Lower lobe of right lung (tissue), 2 donors: Measurements from ENCODE around the gene HTT. TPM values are rescaled to one million over a fixed set of nuclear protein-coding genes. Genes with fewer than 3 reads are reported as not detected.

Source experiments
- ATAC-seq, 2 donors: fragments of 200-7000 bp; cut with Tn5 transposase; one replicate each; pipeline ENCODE4 v1.9.1; 2020 to 2022; ENCODE audit warnings: mild to moderate bottlenecking in 2 of 2, moderate library complexity in 2 of 2
- DNase-seq: peaks from one replicate; pipeline ENCODE4 v3.0.0-alpha.2; 2020
- H3K27ac ChIP-seq: fragments of 200-600 bp; one replicate; pipeline ENCODE4 v1.8.0; 2022
- H3K27me3 ChIP-seq: fragments of 200-600 bp; one replicate; pipeline ENCODE4 v1.8.0; 2022; ENCODE audit warnings: low read depth
- H3K36me3 ChIP-seq: fragments of 200-600 bp; one replicate; pipeline ENCODE4 v1.8.0; 2022; ENCODE audit warnings: mild to moderate bottlenecking
- H3K4me1 ChIP-seq: fragments of 200-600 bp; one replicate; pipeline ENCODE4 v1.8.0; 2022
- H3K4me3 ChIP-seq: fragments of 200-600 bp; one replicate; pipeline ENCODE4 v1.8.0; 2022; ENCODE audit warnings: mild to moderate bottlenecking
- H3K9me3 ChIP-seq: fragments of 200-600 bp; one replicate; pipeline ENCODE4 v1.8.0; 2022
- CTCF ChIP-seq: fragments of 200-600 bp; IDR thresholded peaks from one replicate; pipeline ENCODE4 v1.8.0; 2022; ENCODE audit warnings: antibody characterized with exemption, mild to moderate bottlenecking
- intact Hi-C: fragments of 100-400 bp; cut with DNase I; formaldehyde crosslinking; loops from one replicate; pipeline ENCODE4 v1.11.0; 2022
- total RNA-seq: library from RNA; stranded (reverse); fragmentation: NEBNext Ultra II Directional; extraction: Animal tissue kit (Norgen Biotek cat#: 25700); gene quantifications from one replicate; pipeline ENCODE4 v1.2.1, GENCODE V29; 2021
- donor health status: DM: no; HTN: yes; CAD: no; lungs with severe emphysema.

Gene HTT
- total RNA-seq, 1 donor from 2014 or later = 73.1 TPM

DNA sequence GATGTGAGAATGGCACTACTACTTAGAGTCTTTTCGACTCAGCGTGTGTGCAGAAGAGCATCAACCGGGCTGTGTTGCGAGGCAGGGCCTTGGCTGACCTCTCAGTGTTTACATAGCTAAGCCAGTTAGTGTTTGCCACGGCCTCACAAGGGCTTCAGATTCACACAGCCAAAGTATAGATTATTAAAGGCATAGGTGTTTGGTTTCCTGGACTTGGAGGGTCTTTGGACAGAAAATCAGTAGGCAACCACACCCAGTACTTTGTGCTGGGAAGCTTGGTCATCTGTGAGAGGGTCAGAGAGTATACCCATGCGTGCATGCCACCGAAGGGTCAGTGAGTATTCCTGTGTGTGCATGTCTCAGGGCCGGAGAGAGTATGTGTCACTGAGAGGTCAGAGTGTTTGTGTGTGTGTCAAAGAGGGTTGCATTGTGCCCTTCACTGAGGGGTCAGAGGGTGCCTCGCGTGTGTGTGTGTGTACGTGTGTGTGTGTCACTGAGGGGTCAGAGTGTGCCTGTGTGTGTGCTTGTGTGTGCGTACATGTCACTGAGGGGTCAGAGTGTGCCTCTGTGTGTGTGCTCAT, 104.7 kb downstream of the HTT start:
- DNase-seq (no peak), ATAC-seq (no peak)
- peaks cover 95% of the 10 kb centered on the region for H3K36me3 ChIP-seq
- no peak for TF ChIP-seq CTCF
- no peak overlapping the region for H3K4me3 ChIP-seq
- intact Hi-C loops = no loop called here
- no peaks in the 10 kb centered on the region for H3K9me3 ChIP-seq
- H3K27me3 ChIP-seq = no peaks in the 10 kb centered on the region
- no peaks in the 10 kb centered on the region for H3K4me1 ChIP-seq
- H3K27ac ChIP-seq = no peak overlapping the region

- DNase-seq = no peak
- Histone ChIP-seq H3K27ac (no peak overlapping the region), H3K27me3 (no peaks in the 10 kb centered on the region), H3K4me1 (no peaks in the 10 kb centered on the region), H3K9me3 (no peaks in the 10 kb centered on the region), H3K4me3 (no peak overlapping the region), H3K36me3 (peaks cover 95% of the 10 kb centered on the region)
- ATAC-seq = no peak
- intact Hi-C loops = no loop called here
- no peak for TF ChIP-seq CTCF
Measured at GRCh38 chr4:3183008-3183407, 108.5 kb downstream of the HTT start.

GRCh38 chr4:3184725-3185124, 110.2 kb downstream of the HTT start:
- Histone ChIP-seq H3K9me3 (no peaks in the 10 kb centered on the region), H3K4me1 (no peaks in the 10 kb centered on the region), H3K36me3 (peaks cover 97% of the 10 kb centered on the region), H3K27me3 (no peaks in the 10 kb centered on the region), H3K4me3 (no peak overlapping the region), H3K27ac (no peak overlapping the region)
- DNase-seq (no peak), ATAC-seq (no peak)
- intact Hi-C loops = no loop called here
- no peak for TF ChIP-seq CTCF

GRCh38 chr4:3186609-3187008, 112.1 kb downstream of the HTT start:
- H3K27ac ChIP-seq = no peak overlapping the region
- intact Hi-C loops = no loop called here
- H3K9me3 ChIP-seq = no peaks in the 10 kb centered on the region
- no peaks in the 10 kb centered on the region for H3K27me3 ChIP-seq
- ATAC-seq (no peak), DNase-seq (no peak)
- H3K36me3 ChIP-seq = peaks cover 99% of the 10 kb centered on the region
- no peak for TF ChIP-seq CTCF
- H3K4me3 ChIP-seq = no peak overlapping the region
- no peaks in the 10 kb centered on the region for H3K4me1 ChIP-seq

GRCh38 chr4:3188118-3188517, 113.6 kb downstream of the HTT start:
- DNase-seq = no peak
- no peak for TF ChIP-seq CTCF
- Histone ChIP-seq H3K27me3 (no peaks in the 10 kb centered on the region), H3K4me1 (no peaks in the 10 kb centered on the region), H3K4me3 (no peak overlapping the region), H3K9me3 (no peaks in the 10 kb centered on the region), H3K27ac (no peak overlapping the region), H3K36me3 (peaks cover 99% of the 10 kb centered on the region)
- intact Hi-C loops = no loop called here
- no peak for ATAC-seq

GRCh38 chr4:3189459-3189858, 115.0 kb downstream of the HTT start:
- intact Hi-C loops = no loop called here
- Histone ChIP-seq H3K9me3 (no peaks in the 10 kb centered on the region), H3K4me3 (no peak overlapping the region), H3K27ac (no peak overlapping the region), H3K4me1 (no peaks in the 10 kb centered on the region), H3K36me3 (peaks cover 91% of the 10 kb centered on the region), H3K27me3 (no peaks in the 10 kb centered on the region)
- ATAC-seq (no peak), DNase-seq (no peak)
- no peak for TF ChIP-seq CTCF
